CD4-positive, alpha-beta T cell treated with Interleukin-21 for 1 hour (primary cell): ENCODE results near the gene LINC00305.

Experiments used
- DNase-seq: peaks from one replicate; pipeline ENCODE4 v3.0.0-alpha.2; 2020

Gene LINC00305

DNA sequence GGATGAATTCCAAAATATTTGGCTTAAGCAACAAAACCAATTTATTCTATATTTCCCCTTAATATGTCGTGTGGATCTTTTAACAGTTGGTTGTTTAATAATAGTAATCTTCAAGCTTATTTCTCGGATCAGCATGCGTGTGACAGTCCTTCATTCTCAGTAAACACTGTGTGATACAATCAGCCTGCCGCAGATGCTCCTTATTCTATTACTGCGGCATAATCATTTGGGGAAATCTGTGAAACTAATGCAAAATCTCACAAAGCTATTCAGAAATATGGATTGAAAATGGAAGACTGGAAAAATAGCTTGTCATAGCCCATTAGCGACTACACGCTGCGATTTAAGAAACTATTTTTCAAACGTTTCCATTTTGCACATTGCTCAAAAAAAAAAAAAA, 36.9 kb downstream of the LINC00305 start:
- no peak for DNase-seq

DNA sequence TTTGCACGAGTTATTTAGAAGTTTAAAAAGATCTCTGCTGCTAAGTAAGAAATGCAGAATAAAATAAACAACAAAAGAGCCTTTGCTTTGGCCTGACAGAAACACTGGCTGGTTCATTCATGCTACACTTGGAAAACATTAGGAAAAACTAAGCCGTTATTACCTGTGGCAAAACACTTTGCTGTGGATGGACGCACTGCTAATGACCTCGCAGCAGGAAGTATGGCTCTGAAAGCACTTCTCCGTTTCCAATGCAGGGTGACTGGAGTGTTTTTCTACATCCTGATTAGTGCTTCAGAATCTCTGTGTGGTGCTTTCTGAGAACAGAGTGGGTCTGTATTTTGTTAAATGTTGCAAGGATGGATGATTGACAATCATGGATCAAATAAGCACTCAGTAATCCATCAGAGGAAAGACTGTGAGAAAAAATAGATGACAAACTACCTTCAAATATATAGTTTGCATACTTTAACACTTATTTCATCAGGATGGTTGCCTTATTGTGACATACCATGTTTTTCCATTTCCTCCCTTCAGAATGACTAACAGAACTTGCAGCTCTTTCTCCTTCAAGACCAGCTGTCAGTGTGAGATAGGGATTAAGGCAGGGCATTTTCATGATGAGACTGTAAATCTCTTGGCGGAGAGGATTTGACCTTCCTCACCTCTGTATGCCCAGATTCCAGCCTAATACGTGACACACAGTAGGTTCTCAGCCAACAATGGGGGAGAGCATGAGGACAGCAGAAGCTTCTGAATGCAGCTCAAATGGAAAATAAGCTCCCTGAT, 38.0 kb downstream of the LINC00305 start:
- no peak for DNase-seq

- no peak for DNase-seq
These were observed 44.9 kb downstream of the LINC00305 start for GRCh38 chr18:64103986-64104385.

DNA sequence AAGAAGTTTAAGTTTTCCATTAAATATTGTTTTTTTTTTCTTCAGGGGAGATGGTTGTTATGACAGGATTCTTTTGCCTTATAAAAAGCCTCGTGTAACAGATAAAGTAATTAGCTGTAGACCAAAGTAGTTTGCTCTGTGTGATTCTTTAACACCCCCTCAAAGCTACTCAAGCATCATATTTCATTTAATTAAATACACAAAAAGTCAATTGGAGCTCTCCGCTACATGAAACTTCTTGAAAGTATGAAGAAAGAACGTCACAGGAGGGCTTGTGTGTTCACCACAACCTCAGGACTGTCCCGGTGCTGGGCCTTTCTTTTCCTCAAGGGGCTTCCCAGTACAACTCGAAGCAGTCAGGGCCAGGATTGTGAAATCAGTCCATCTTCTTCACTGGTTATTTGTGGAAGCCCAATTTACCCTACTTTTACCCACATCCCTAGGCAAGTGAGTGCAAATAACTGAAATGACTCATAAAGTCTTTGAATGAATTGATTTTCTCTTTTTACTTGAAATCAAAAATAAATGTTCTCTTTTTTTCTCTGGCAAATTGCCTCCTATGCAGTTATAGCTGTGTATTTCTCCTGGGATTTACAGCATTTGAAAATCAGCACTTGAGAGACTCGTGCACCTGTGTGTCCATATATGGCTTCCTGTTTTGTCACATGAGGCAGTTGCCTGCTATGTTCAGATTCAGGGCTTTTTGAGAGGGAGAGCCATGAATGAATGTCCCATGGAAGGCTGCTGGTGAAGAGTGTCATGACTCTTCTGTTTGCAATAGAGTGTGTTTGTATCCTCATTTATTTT, 48.6 kb downstream of the LINC00305 start:
- DNase-seq: no peak

- DNase-seq: no peak
These were observed 49.6 kb downstream of the LINC00305 start for GRCh38 chr18:64099244-64099643.

- no peak for DNase-seq
These were observed 51.4 kb downstream of the LINC00305 start for GRCh38 chr18:64097497-64097896.

GRCh38 chr18:64095056-64095455, 53.8 kb downstream of the LINC00305 start:
- DNase-seq: no peak

DNA sequence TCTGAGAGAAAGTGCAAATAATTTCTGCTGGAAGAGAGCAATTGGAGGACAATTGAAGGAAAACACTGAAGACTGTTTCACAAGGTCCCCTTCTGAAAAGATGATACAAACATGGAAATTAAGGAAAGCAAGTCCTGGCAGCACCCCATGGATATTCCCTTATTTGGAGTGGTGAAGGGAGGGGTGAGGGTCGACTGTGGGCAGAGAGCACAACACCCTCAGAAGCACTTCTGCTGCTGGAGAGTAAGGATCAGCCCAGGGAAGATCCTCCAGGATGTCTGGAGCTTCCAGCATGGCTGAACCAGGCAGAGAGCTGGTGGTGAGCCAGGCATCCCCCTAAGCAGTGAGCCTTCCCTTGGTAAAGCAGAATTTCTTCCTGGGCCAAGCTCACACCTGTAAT, 54.7 kb downstream of the LINC00305 start:
- no peak for DNase-seq

DNA sequence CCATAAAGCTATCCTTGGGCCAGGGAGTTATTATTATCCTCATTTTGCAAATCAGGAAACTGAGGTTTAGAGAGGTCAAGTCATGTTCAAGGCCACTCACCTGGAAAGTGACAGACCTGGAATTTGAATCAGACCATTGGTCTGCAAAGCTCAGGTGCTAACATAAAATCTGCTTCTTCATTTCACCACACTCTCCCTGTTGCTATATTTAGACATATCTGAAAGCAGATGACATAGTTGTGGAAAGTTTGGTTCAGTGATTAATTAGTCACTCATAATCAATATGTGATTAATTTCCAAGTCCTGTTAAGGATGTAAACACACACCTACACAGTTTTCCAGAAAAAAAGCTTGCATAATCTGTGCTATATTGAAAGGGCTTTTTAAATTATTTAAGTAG, 57.4 kb downstream of the LINC00305 start:
- DNase-seq: no peak

- no peak for DNase-seq
These were observed 58.0 kb downstream of the LINC00305 start for GRCh38 chr18:64090876-64091275.

DNA sequence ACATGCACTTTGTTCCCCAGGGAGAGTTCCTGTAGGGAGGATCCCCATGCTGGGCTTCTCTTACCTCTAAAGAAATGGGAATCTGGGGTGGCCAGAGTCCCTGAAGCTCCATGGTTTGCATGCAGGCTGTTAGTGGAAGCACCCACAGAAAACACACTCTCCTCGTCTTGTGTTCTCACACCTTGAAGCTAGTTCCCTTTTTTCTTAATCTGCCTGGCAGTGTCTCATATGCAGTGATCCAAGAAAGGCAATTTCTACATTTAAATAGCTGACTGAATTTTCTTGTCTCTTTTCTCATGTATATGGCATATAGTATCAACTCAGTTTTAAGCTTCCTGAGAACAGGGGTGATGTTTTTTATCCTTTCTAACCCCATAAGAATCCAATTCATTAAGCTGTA, 65.0 kb downstream of the LINC00305 start:
- no peak for DNase-seq

GRCh38 chr18:64082513-64082912, 66.4 kb downstream of the LINC00305 start:
- DNase-seq: no peak

GRCh38 chr18:64082054-64082453, 66.8 kb downstream of the LINC00305 start:
- DNase-seq: no peak

DNA sequence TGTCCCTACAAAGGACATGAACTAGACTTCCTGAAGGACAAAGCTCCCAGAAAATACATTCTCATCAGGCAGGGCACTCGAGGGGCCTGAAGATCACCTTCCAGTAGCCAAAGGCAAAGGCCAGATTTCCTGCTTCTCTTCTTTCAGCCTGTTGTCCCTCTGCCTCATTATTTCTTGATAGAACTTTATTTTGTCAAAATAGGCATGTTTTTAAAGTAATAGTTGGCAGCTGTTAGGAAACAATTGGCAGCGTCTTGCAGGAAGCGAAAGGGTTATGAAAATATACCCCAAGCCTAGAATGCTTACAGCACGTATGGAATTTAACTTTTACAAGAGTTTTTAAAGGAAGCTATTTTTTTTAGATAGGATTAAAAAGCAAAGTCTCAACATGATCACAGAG, 74.9 kb downstream of the LINC00305 start:
- no peak for DNase-seq

GRCh38 chr18:64055019-64055418, 93.9 kb downstream of the LINC00305 start:
- DNase-seq: no peak

- no peak for DNase-seq
These were observed 95.6 kb downstream of the LINC00305 start for GRCh38 chr18:64053246-64053645.

- no peak for DNase-seq
These were observed 96.1 kb downstream of the LINC00305 start for GRCh38 chr18:64052772-64053171.

GRCh38 chr18:64044616-64045015, 104.3 kb downstream of the LINC00305 start:
- no peak for DNase-seq

DNA sequence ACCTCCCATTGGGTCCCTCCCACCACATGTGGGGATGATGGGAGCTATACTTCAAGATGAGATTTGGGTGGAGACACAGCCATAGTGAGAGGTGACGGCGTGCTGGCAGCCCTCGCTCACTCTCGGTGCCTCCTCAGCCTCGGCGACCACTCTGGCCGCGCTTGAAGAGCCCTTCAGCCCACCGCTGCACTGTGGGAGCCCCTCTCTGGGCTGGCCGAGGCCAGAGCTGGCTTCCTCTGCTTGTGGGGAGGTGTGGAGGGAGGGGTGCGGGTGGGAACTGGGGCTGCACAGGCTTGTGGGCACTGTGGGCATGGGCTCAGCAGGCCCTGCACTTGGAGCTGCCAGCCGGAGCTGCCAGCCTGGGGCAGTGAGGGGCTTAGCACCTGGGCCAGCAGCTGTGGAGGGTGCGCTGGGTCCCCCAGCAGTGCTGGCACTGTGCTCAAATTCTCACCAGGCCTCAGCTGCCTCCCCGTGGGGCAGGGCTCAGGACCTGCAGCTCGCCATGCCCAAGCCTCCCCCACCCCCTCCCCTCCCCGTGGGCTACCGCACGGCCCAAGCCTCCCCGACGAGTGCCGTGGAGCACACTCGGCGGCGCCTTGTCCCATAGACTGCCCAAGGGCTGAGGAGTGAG, 106.0 kb downstream of the LINC00305 start:
- no peak for DNase-seq

- DNase-seq: peak; percentile 23
These were observed 111.0 kb downstream of the LINC00305 start for GRCh38 chr18:64037812-64038414.

DNA sequence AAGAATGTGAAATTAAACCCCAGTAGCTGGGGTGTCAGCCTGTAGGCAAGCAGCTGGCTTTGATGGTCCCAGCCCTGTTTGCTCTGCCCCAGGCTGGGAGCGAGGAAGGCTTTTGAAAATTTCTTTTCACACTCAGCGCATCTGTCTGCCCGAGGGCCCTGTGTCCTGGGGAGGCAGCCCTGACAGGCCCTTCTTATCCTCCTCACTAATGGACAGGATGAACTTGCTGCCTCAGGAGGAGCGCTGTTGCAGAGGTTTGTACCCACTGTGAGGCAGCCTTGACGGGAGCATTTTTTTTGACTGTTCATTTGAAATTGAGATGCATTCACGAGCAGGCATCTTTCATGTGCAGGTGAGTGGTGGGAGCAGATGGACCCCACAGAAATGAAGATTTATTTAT, 116.6 kb downstream of the LINC00305 start:
- no peak for DNase-seq

- DNase-seq: no peak
These were observed 117.5 kb downstream of the LINC00305 start for GRCh38 chr18:64031411-64031810.
